ELR (cell line): ENCODE results near the gene CENPO.
"Not testable (repeated sequence)": the region's sequence is repeated elsewhere in the genome, so short reads cannot be mapped to it uniquely, and the experiment has no call there.

Source experiments
- DNase-seq: peaks from one replicate; pipeline ENCODE4 v3.0.0-alpha.2; 2015; ENCODE audit warnings: low read depth

Gene CENPO

GRCh38 chr2:24788816-24789215, 4.4 kb upstream of the CENPO start:
- DNase-seq: no peak

GRCh38 chr2:24791452-24791851, 1.8 kb upstream of the CENPO start:
- DNase-seq: no peak

DNA sequence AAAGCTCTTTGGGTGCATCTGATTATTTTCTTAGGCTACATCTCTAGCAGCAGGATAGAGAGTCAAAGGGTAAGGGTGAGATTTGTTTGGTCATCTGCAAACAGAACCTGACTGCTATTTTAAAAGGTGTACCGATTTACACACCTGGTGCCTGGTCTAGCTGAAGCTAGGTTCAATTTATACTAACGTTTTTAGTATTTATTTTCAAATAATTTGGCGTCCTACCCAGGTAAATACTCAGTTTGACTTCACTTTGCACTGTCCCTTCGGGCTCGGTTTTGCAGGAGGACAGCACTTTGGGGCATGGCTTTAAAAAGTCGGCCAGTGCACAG, 717 bp upstream of the CENPO start:
- DNase-seq: no peak

DNA sequence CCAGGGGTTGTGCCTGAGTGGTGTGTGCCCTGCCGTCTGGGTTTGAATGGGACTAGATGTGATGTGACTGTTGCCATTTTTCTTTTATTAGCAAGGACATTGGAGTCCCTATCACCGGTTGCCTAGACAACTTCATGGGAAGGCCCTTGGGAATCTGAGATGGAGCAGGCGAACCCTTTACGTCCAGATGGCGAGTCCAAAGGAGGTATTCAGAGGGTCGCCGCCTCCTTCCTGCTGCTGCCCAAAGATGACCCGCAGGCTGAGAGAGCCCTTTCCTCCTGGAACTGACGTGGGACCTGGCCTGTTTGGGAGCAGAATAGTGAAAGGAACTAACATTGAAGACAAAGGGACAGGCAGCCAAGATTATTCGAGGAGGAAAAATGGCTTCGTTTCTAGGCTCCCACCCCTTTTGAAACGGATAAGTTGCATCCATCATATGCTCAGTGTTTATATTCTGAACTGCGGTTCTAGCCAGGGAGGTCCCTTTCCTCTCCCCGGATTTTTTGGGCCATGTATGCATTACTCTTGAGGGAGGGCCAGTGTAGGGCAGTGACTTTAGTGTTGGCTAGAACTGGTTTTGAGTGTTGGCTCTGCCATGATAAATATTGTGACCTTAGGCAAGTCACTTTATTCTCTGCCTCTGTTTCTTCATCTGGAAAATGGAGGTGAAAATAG, 673 bp downstream of the CENPO start:
- peak; percentile 60 for DNase-seq

DNA sequence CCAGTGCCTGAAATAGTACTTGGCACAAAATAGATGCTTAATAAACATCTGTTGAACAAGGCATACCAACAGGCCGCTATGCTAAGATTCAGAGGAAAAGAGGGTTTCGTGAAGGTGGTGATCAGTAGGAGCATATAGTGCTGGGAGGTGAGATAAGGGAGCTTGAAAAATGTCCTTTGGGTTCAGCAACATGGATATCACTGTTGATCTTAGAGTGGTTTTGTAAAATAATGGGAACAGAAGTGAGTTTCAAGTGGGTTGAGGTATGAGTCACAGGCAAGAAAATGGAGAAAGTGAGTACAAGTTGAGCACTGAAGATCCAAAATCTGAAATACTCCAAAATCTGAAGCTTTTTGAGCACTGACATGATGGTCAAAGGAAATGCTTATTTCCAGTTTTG, 4.4 kb downstream of the CENPO start:
- DNase-seq: no peak

GRCh38 chr2:24800487-24800886, 7.3 kb downstream of the CENPO start:
- DNase-seq: not testable (repeated sequence)

DNA sequence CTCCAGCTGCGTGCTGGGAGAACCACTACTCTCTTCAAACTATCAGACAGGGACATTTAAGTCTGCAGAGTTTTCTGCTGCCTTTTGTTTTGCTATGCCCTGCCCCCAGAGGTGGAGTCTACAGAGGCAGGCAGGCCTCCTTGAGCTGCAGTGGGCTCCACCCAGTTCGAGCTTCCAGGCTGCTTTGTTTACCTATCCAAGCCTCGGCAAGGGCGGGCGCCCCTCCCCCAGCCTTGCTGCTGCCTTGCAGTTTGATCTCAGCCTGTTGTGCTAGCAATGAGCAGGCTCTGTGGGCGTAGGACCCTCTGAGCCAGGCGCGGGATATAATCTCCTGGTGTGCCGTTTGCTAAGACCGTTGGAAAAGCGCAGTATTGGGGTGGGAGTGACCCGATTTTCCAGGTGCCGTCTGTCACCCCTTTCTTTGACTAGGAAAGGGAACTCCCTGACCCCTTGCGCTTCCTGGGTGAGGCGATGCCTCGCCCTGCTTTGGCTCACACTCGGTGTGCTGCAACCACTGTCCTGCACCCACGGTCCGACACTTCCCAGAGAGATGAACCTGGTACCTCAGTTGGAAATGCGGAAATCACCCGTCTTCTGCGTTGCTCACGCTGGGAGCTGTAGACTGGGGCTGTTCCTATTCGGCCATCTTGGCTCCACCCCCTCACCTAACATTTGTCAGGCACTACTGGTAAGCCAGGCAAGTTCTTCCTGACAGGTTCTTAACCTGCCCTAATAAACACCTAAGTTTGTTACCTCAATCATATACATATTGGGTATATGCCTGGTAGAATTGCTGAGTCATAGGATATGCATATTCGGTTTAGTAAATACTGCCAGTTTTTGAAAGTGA, 12.8 kb downstream of the CENPO start:
- DNase-seq: not testable (repeated sequence)

GRCh38 chr2:24806661-24807036, 13.4 kb downstream of the CENPO start:
- DNase-seq: no peak

GRCh38 chr2:24809316-24810007, 16.2 kb downstream of the CENPO start:
- DNase-seq: peak; percentile 71

DNA sequence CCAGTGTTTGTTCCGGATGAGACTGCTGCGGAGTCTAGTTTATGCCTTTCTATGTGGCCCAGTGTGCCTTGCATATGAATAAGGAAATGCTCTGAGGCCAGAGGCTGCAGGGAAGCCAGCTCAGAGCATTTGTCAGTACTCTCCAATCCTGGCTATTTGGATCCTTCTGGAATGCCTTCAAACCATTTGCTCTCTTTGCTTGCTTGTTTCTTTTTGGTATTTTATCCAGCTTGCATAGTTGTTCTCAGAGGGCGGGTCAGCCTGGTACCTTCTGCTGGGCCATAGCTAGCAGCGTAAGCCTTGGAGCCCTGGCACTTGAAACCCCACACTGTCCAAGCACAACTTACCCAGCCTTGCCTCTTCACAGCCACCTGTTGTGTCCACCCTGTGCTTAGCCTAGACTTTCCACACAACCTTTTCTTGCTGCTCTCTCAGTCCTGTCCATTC, 20.5 kb downstream of the CENPO start:
- no peak for DNase-seq

DNA sequence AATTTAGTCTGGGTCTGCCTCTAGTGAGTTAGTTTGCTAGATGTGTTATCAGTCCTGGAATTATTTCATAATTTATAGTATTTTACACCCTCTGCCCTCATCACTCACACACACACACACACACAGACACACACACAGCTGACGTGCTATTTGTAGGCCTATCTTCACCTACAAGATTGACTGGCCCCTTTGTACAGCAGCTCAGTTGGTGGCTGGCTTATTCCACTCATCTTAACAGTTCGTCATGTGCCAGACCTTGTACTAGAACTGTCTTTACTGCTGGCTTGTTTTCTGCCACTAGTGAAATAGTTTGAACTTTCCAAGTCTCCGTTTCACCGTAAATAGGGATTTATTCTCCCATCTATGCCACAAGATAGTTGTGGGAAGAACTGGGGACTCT, 21.3 kb downstream of the CENPO start:
- no peak for DNase-seq

- DNase-seq: no peak
Measured at GRCh38 chr2:24815171-24815570, 21.9 kb downstream of the CENPO start.

GRCh38 chr2:24816404-24816803, 23.2 kb downstream of the CENPO start:
- no peak for DNase-seq

DNA sequence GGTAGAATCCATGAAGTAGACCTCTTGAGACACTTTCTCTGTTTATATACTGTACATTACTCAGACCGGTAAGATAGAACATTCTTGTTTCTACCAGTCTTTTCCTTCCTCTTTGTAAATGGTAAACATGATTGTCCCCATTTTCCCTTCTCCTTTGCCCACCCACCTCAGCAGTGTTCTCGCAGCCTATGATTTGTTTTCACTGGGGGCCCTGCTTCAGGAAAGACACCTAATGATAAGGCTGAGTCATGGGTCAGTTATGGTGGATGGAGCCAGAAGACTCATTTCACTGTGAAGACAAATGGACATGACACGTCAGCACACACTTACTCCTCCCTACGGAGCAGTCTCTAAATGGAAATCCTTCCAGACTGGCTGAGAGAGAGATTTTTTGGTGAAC, 23.7 kb downstream of the CENPO start:
- DNase-seq: peak; percentile 91

DNA sequence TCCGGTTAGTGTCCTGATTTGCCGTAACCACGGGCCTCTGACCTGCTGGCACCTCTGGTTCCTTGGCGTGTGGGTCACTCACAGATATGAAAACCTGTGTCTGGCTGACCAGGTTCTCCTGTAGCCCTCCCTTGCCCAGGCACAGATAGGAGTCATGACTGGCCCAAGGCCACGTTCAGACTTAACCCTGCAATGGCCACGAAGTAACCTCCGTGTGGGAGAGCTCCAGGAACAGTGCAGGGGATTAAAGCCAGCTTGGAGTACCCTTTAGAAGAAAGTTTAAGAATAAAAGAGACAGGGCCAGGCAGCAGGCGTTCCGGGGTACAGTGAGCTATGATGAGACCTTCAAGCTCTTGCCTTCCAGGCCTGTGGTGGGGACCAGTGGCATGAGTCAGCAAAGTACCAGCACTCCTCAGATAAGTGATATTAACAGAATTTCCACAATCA, 25.5 kb downstream of the CENPO start:
- peak; percentile 52 for DNase-seq

DNA sequence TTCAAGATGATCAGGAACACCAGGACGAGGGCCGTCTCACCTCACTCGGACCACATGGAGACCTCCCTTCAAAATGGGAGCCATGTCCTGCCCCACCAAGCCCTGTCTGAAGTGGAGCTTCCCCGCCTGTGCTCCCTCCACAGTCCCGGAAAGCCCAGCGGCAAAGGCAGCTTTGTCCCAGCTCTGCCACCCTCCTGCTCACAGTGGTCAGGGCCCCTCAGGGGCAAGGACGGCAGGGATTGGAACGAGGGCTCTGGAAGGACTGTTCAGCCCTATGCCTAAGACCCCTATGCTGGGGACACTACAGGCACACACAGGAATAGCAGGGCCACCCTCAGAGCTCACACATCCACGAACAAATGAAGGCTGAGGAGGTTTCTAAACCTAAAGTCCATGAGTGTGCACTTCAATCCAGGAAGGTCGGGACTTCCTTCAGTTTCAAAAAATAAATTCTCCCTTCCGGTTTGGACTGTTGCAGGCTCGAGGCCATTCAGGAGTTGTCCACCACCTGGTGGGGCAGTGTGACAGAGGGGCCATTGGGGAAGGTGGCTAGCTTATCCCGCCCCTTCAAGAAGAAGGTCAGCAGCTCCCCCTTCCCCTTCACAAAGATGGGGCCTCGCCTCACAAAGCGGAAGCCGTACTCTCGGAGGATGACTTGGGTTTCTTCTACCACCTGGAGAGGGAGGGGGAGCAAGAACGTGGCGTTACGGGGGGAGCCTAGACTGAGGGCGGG, 26.4 kb downstream of the CENPO start:
- DNase-seq: no peak

- DNase-seq: no peak
Measured at GRCh38 chr2:24820175-24820513, 26.9 kb downstream of the CENPO start.

- DNase-seq: no peak
Measured at GRCh38 chr2:24820598-24821432, 27.6 kb downstream of the CENPO start.

DNA sequence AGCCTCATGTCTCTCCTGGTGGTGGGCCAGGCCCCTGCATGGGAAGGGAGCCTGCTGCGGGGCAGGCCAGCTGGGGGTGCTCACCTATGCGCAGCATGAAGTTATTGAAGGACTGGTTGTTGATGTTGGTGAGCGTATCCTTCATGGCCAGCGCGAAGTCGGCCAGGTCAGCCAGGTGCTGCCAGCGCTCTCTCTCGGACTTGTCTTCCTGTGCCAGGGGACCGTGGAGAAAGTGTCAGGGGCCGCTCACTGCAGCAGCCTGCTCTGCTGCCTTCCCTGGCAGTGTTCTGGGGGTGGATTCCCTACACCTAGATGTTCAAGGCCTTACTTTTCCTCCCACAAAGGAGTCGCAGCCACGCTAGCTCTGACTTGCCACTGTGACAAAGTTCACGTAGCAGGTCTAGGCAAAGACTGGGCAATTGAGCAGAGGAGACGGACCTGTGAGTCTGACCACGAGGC, 28.2 kb downstream of the CENPO start:
- no peak for DNase-seq

GRCh38 chr2:24822049-24822706, 29.0 kb downstream of the CENPO start:
- no peak for DNase-seq

- DNase-seq: no peak
Measured at GRCh38 chr2:24824071-24824588, 30.9 kb downstream of the CENPO start.
